IMR-90 (cell line): ENCODE measurements around the gene HCAR3. TPM values are rescaled to one million over a fixed set of nuclear protein-coding genes. Genes with fewer than 3 reads are reported as not detected.
"Not testable (repeated sequence)": the region's sequence is repeated elsewhere in the genome, so short reads cannot be mapped to it uniquely, and the experiment has no call there.

ENCODE experiments used
- ATAC-seq: fragments of 200-7000 bp; cut with Tn5 transposase; 2 replicates; pipeline ENCODE4 v1.9.1; 2020; ENCODE audit warnings: low read depth, mild to moderate bottlenecking, moderate library complexity
- BruUV-seq: library from RNA; stranded (reverse); fragments of 400-500 nt; replicated peaks from 2 replicates; lab custom pipeline; 2021; lab: Mats Ljungman, UMichigan
- CTCF ChIA-PET: fragments of 300-600 bp; formaldehyde crosslinking; extraction: SDS; loops from one replicate; lab custom pipeline; 2021; ENCODE audit warnings: antibody characterized with exemption; lab: Yijun Ruan, JAX
- POLR2A ChIA-PET: fragments of 300-600 bp; sonication (Branson Sonifier 250); formaldehyde crosslinking; loops from one replicate; lab custom pipeline; 2022; ENCODE audit warnings: antibody characterized with exemption; ENCODE audit not compliant: unreplicated experiment; lab: Charles Lee
- DNase-seq: peaks from one replicate; pipeline ENCODE4 v3.0.0; 2013
- H2AFZ ChIP-seq: replicated peaks from 2 replicates; pipeline ENCODE3; 2013; ENCODE audit warnings: low read length, mild to moderate bottlenecking; ENCODE audit not compliant: poor library complexity
- H2AK5ac ChIP-seq: 2 replicates; pipeline ENCODE4 v1.6.1; 2013; ENCODE audit warnings: low read depth, low read length, inconsistent platforms
- H2AK9ac ChIP-seq: replicated peaks from 2 replicates; pipeline ENCODE3; 2013; ENCODE audit warnings: mild to moderate bottlenecking, low read depth, low read length, moderate library complexity; ENCODE audit not compliant: poor library complexity
- H2BK120ac ChIP-seq: 2 replicates; pipeline ENCODE4 v1.6.1; 2013; ENCODE audit warnings: low read depth, low read length, inconsistent platforms
- H2BK15ac ChIP-seq: 3 replicates; pipeline ENCODE4 v1.6.1; 2013; ENCODE audit warnings: low read depth, low read length, inconsistent platforms
- H2BK20ac ChIP-seq: 2 replicates; pipeline ENCODE4 v1.6.1; 2013; ENCODE audit warnings: low read depth, mild to moderate bottlenecking, inconsistent platforms, low read length, moderate library complexity
- H2BK5ac ChIP-seq: 2 replicates; pipeline ENCODE4 v1.6.1; 2013; ENCODE audit warnings: mild to moderate bottlenecking, low read depth, low read length, inconsistent platforms; ENCODE audit not compliant: poor library complexity, severe bottlenecking
- H3K14ac ChIP-seq: replicated peaks from 2 replicates; pipeline ENCODE4 v1.6.1; 2013; ENCODE audit warnings: low read depth, low read length, inconsistent platforms
- H3K18ac ChIP-seq: 2 replicates; pipeline ENCODE4 v1.6.1; 2013; ENCODE audit warnings: low read depth, low read length, control low read depth
- H3K23ac ChIP-seq: 2 replicates; pipeline ENCODE4 v1.6.1; 2013; ENCODE audit warnings: low read depth, low read length, inconsistent platforms
- H3K27ac ChIP-seq: 2 replicates; pipeline ENCODE4 v1.5.1; 2013; ENCODE audit warnings: mild to moderate bottlenecking, control low read depth, low read length; ENCODE audit not compliant: insufficient read depth
- H3K27me3 ChIP-seq: 2 replicates; pipeline ENCODE4 v1.6.1; 2013; ENCODE audit warnings: low read length; ENCODE audit not compliant: control insufficient read depth, insufficient read depth
- H3K36me3 ChIP-seq: 2 replicates; pipeline ENCODE4 v1.6.1; 2013; ENCODE audit warnings: low read length, mixed read lengths; ENCODE audit not compliant: control insufficient read depth, insufficient read depth
- H3K4ac ChIP-seq: 2 replicates; pipeline ENCODE4 v1.6.1; 2013; ENCODE audit warnings: low read depth, low read length, inconsistent platforms
- H3K4me1 ChIP-seq: 2 replicates; pipeline ENCODE4 v1.6.1; 2013; ENCODE audit warnings: low read length, mixed read lengths; ENCODE audit not compliant: control insufficient read depth, insufficient read depth
- H3K4me2 ChIP-seq: 2 replicates; pipeline ENCODE4 v1.6.1; 2013; ENCODE audit warnings: low read depth, mild to moderate bottlenecking, control low read depth, low read length, moderate library complexity
- H3K4me3 ChIP-seq: 2 replicates; pipeline ENCODE4 v1.5.1; 2013; ENCODE audit warnings: low read depth, mild to moderate bottlenecking, control low read depth, low read length, moderate library complexity; ENCODE audit not compliant: insufficient read depth
- H3K56ac ChIP-seq: 2 replicates; pipeline ENCODE4 v1.6.1; 2013; ENCODE audit warnings: low read length, inconsistent platforms; ENCODE audit not compliant: insufficient read depth; ENCODE audit errors: extremely low read depth
- H3K79me1 ChIP-seq, 2 experiments: 2 replicates each; pipeline ENCODE4 v1.6.1; 2013; ENCODE audit warnings: low read length in 2 of 2, inconsistent platforms in 1 of 2, low read depth in 1 of 2
- H3K9ac ChIP-seq: 2 replicates; pipeline ENCODE4 v1.6.1; 2013; ENCODE audit warnings: low read depth, low read length, control low read depth
- H3K9me1 ChIP-seq: 2 replicates; pipeline ENCODE4 v1.6.1; 2013; ENCODE audit warnings: low read length, inconsistent platforms; ENCODE audit not compliant: insufficient read depth
- H3K9me3 ChIP-seq: 2 replicates; pipeline ENCODE4 v1.6.1; 2013; ENCODE audit warnings: low read length; ENCODE audit not compliant: control insufficient read depth, insufficient read depth
- H4K20me1 ChIP-seq: 2 replicates; pipeline ENCODE4 v1.6.1; 2013; ENCODE audit warnings: low read length, inconsistent platforms; ENCODE audit not compliant: insufficient read depth
- H4K5ac ChIP-seq: 2 replicates; pipeline ENCODE4 v1.6.1; 2013; ENCODE audit warnings: mild to moderate bottlenecking, low read depth, low read length, control low read depth
- H4K8ac ChIP-seq, 2 experiments: 2 replicates each; pipeline ENCODE4 v1.6.1; 2013; ENCODE audit warnings: low read depth in 2 of 2, low read length in 2 of 2, control low read depth in 1 of 2, inconsistent platforms in 1 of 2
- H4K91ac ChIP-seq: 2 replicates; pipeline ENCODE4 v1.6.1; 2013; ENCODE audit warnings: low read depth, low read length, inconsistent platforms; ENCODE audit not compliant: insufficient read depth
- CEBPB ChIP-seq: IDR thresholded peaks from 2 replicates; pipeline ENCODE4 v1.6.1; 2012; ENCODE audit warnings: low read depth, low read length, improper control_type of control experiment
- FOS ChIP-seq: fragments of 150-350 bp; IDR thresholded peaks from 2 replicates; pipeline ENCODE4 v1.6.1; 2016; ENCODE audit warnings: low read depth, low read length
- WGBS, 2 experiments: methylation state at CpG; one replicate each; pipeline versions ENCODE4 v1.1.5 to v1.1.7; 2013; ENCODE audit warnings: missing lambda C conversion rate in 2 of 2; ENCODE audit not compliant: insufficient read length in 1 of 2; ENCODE audit errors: extremely low coverage in 2 of 2; 5-methylcytosine and 5-hydroxymethylcytosine counted together
- dilution Hi-C: fragments of 300-500 bp; cut with HindIII; formaldehyde crosslinking; loops from one replicate; pipeline ENCODE4 v1.14.3; 2018; ENCODE audit warnings: low sequenced_read_pairs; ENCODE audit not compliant: unreplicated experiment
- in situ Hi-C: fragments of 300-500 bp; cut with MboI; formaldehyde crosslinking; loops from 3 replicates; pipeline ENCODE4 v1.14.3; 2019; ENCODE audit warnings: low sequenced_read_pairs, inconsistent platforms, mixed read lengths
- intact Hi-C: fragments of 100-400 bp; cut with micrococcal nuclease; formaldehyde crosslinking; loops from 2 replicates; pipeline ENCODE4 v1.10.0; 2022
- polyA plus RNA-seq, 3 experiments: library from polyadenylated mRNA; depleted of rRNA; stranded (reverse); fragments of >200 nt; gene quantifications; 2 replicates each; pipeline ENCODE4 v1.2.3, GENCODE V29; 2012; ENCODE audit warnings: low replicate concordance in 1 of 3
- total RNA-seq: library from RNA; depleted of rRNA; stranded (reverse); fragments of >200 nt; gene quantifications from 2 replicates; pipeline ENCODE4 v1.2.3, GENCODE V29; 2012

The HCAR3 gene
- total and polyA plus RNA-seq, 2 of the 4 experiments (the other 2 are of a cell fraction) = not detected

- ATAC-seq (no peak), DNase-seq (peak; percentile 16)
- Histone ChIP-seq H3K4ac (no peak overlapping the region), H3K4me2 (no peak overlapping the region), H4K8ac (no peak overlapping the region), H3K9me1 (peaks cover 5% of the 10 kb centered on the region), H3K23ac (no peak overlapping the region), H3K4me3 (no peak overlapping the region), H2AK9ac (no peak overlapping the region), H3K79me1 (peaks cover 0 to 3% of the 10 kb centered on the region in 2 experiments; a peak in 1 of 4 replicates), H3K4me1 (peaks cover 13% of the 10 kb centered on the region), H2BK15ac (peak overlapping the region; percentile 53; the same call in 2 of the 3 replicates), H3K27ac (no peak overlapping the region), H2BK120ac (peak overlapping the region; percentile 52), H2AK5ac (peak overlapping the region; percentile 78), H4K5ac (no peak overlapping the region), H4K20me1 (no peaks in the 10 kb centered on the region), H3K36me3 (no peaks in the 10 kb centered on the region), H3K9me3 (no peaks in the 10 kb centered on the region), H3K14ac (0 out of 2 replicates have a peak overlapping the region, but pooled peaks have one; percentile 10), H3K18ac (no peak overlapping the region), H3K9ac (no peak overlapping the region), H3K27me3 (no peaks in the 10 kb centered on the region), H4K91ac (peak overlapping the region; percentile 44), H3K56ac (no peak overlapping the region), H2BK20ac (peak overlapping the region; percentile 63), H2AFZ (no peak overlapping the region), H2BK5ac (no peak overlapping the region)
- peak; percentile 60 for TF ChIP-seq CEBPB
- no peak for TF ChIP-seq FOS
- dilution Hi-C loops = no loop called here
- intact Hi-C loops = no loop called here
- ChIA-PET POLR2A (no interaction called here), CTCF (interaction anchor here (0.9 kb wide), 1 partner anchor 44 kb away, joined by 3 read pairs; no protein-coding TSS in a partner anchor)
- no CpG with 5 or more reads among the region's 4 CpGs for WGBS, 2 experiments
- no TSS peak for BruUV-seq
- in situ Hi-C loops = no loop called here
Measured at GRCh38 chr12:122681814-122682213, 34.8 kb downstream of the HCAR3 start.

GRCh38 chr12:122680989-122681388, 35.6 kb downstream of the HCAR3 start:
- DNase-seq, H3K56ac ChIP-seq, H2AK9ac ChIP-seq, H2BK5ac ChIP-seq, H3K27ac ChIP-seq, CTCF ChIA-PET, H3K18ac ChIP-seq, H4K20me1 ChIP-seq, H3K9me1 ChIP-seq, in situ Hi-C loops, H3K9me3 ChIP-seq, H3K79me1 ChIP-seq, H2BK120ac ChIP-seq, POLR2A ChIA-PET, H2AFZ ChIP-seq, H3K27me3 ChIP-seq, H3K4me2 ChIP-seq, H3K14ac ChIP-seq, BruUV-seq, H3K4me3 ChIP-seq, dilution Hi-C loops, H4K91ac ChIP-seq, H3K23ac ChIP-seq, intact Hi-C loops, H3K9ac ChIP-seq, H4K8ac ChIP-seq, ATAC-seq, H3K36me3 ChIP-seq, H4K5ac ChIP-seq: not testable (repeated sequence)
- 100% methylated on average over 2 of the region's 6 CpGs; no CpG with 5 or more reads in 1 of the 2 experiments for WGBS, 2 experiments
- H2BK15ac ChIP-seq = peak overlapping the region; percentile 53; the same call in 1 of the 3 replicates
- H3K4ac ChIP-seq = 0 out of 2 replicates have a peak overlapping the region, but pooled peaks have one; percentile 65
- peak overlapping the region; percentile 78 for H2AK5ac ChIP-seq
- peaks cover 13% of the 10 kb centered on the region for H3K4me1 ChIP-seq
- H2BK20ac ChIP-seq = peak overlapping the region; percentile 63
